GM19467 (cell line): ENCODE measurements around the gene AQP1.

Experiments used
- ATAC-seq: cut with Tn5 transposase; IDR thresholded peaks from one replicate; pipeline ENCODE4 v1.9.1; 2021; ENCODE audit warnings: mild to moderate bottlenecking, moderate library complexity; ENCODE audit not compliant: unreplicated experiment

AQP1 gene

GRCh38 chr7:30905078-30906012 lies 6.3 kb upstream of the AQP1 start:
- no peak for ATAC-seq

- no peak for ATAC-seq
Measured at GRCh38 chr7:30906014-30906413, 5.6 kb upstream of the AQP1 start.

DNA sequence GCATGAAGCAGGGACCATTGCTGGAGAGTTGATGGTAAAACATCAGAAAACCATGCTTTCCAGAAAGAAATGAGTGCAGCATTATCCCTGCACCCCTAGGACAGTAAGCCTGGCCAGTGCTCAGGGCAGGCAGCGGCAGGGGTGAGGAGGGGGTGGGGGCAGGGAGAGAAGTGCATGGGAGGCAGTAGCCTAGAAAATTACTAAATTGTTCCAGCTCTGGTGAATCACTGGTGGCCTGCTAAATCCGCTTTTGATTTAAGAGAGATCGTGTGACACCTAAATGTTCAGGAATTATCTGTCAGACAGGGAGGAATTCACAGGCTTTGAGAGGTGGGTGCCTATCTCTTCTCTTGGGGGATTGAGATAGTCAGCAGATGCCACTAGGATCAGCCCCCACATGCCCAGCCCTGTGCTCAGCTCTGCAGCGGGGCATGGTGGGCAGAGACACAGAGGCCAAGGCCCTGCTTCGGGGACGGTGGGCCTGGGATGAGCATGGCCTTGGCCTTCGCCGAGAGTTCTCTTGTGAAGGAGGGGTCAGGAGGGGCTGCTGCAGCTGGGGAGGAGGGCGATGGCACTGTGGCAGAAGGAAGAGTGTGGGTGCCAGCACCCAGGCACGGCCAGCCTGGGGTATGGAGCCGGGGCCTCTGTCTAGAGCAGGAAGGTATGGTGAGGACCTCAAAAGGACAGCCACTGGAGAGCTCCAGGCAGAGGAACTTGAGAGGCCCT lies 5.0 kb upstream of the AQP1 start:
- ATAC-seq: no peak

- ATAC-seq: no peak
Measured at GRCh38 chr7:30907527-30908267, 4.0 kb upstream of the AQP1 start.

DNA sequence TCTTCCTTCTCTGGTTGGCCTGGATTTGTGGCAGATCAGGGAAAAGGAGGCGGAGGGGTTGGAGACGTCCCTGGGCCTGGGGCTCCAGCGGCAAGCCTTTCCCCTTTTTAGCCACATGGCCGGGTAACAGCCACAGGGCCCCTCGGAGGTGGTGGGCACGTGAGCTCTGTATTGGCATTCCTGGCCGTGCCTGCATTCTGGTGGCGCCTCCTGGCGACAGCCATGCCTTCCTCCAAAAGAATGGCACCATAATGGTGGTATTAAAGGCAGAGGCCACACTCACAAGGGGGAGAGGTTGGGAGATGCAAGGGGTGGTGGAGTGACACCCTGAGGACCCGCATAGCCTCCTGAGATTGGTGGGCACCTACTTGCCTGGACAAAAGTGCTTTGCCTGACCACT lies 3.0 kb upstream of the AQP1 start:
- ATAC-seq: no peak

DNA sequence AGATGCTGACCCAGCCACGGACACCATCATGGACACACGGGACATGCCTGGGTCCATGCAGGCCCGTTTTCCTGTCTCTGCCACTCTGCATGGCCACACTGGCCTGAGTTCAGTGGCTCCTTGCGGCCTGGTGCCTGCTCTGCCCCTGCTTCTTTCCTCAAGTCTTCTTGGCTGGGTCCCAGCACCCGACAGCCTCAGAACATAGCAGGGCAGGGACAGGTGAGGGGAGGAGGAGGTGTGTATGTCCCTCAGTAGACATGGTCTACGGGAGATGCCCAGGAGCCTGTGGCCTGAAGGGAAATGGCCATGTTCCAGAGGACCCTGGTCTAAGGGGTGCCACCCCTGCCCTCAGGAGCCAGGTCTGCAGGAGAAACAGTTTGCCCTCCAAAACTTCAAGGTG lies 2.2 kb upstream of the AQP1 start:
- ATAC-seq: no peak

GRCh38 chr7:30910411-30911073 lies 1.1 kb upstream of the AQP1 start:
- ATAC-seq: no peak

- ATAC-seq: no peak
Measured at GRCh38 chr7:30911133-30911532, 520 bp upstream of the AQP1 start.

GRCh38 chr7:30912021-30912730 lies 523 bp downstream of the AQP1 start:
- ATAC-seq: no peak

- no peak for ATAC-seq
Measured at GRCh38 chr7:30912731-30912985, 1.0 kb downstream of the AQP1 start.

GRCh38 chr7:30912986-30913811 lies 1.5 kb downstream of the AQP1 start:
- ATAC-seq: no peak

- no peak for ATAC-seq
Measured at GRCh38 chr7:30913821-30914515, 2.3 kb downstream of the AQP1 start.

GRCh38 chr7:30914596-30914995 lies 2.9 kb downstream of the AQP1 start:
- ATAC-seq: no peak

DNA sequence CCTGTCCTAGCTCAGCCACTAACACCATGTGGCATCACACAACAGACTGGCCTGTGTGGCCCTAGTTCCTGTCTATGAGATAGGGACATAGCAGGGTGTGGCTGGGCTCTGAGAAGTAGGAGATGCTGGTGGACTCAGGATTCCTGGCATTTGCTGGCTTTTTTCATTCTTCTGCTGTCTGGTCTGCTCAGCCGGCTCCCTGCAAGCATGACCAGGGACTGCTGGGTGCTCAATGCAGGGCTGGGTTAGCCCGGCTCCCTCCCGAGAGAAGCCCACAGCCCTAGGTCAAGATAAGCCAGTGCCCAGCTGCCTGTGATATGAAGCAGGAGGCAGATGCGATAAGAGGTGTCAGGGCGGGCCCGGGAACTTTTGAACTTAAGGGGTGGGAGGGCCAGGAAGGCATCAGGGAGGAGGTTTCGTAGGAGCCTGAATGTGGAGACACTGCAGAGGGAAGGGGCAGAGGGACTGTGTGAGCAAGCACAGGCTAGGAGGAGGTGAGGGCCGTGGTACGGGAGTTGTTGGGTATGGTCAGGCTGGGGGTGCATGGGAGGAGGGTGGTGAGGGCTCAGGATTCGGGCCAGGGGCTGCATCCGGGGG lies 3.5 kb downstream of the AQP1 start:
- no peak for ATAC-seq

DNA sequence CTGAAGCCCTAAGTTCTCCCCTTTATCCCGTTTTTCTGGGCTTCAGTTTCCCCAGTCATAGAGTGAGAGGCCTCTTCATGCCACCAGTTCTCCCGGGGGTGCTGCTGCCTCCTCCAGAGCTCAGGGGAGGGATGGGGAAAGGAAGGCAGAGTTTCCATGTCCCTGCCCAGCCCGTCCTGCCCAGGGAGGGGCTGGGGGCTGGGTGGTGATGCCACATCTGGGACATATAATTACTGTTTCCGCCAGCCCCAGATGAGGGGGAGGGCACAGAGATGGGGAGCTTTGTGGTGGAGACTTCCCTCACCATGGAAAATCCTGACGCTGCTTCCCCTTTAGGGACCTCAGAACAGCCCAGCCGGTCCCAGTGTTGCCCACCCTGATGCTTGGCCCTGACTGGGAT lies 4.1 kb downstream of the AQP1 start:
- ATAC-seq: no peak

DNA sequence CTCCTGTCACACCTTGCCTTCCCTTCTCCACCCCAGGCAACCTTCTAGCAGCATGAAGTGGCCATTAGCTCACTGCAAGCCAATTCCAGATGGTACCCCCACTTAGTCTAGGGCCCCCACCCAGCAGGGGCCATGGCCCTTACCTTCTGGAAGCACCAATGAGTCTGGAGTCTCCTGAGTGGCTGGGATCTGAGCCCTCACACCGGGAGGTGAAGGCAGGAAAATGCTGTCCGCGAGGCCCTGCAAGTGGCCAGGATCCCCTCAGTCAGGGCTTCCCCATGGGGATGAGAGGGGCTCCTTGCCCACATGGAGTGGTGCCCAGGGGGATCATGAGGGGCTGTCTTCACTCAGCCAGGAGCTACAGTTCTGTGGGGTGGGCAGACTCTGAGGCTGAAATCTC lies 4.6 kb downstream of the AQP1 start:
- no peak for ATAC-seq

GRCh38 chr7:30916767-30917166 lies 5.1 kb downstream of the AQP1 start:
- ATAC-seq: no peak

- ATAC-seq: no peak
Measured at GRCh38 chr7:30917216-30917893, 5.7 kb downstream of the AQP1 start.
